Measurements from ENCODE around the gene CCL24. TPM values are rescaled to one million over a fixed set of nuclear protein-coding genes. Genes with fewer than 3 reads are reported as not detected.
"Not testable (repeated sequence)": the region's sequence is repeated elsewhere in the genome, so short reads cannot be mapped to it uniquely, and the experiment has no call there.

The CCL24 gene
- total RNA-seq, 1 donor from 2014 or later = not detected

GRCh38 chr7:75779516-75779915, 34.1 kb downstream of the CCL24 start:
- not testable (repeated sequence) for DNase-seq

- not testable (repeated sequence) for DNase-seq
These were observed 34.6 kb downstream of the CCL24 start for GRCh38 chr7:75779035-75779434.

GRCh38 chr7:75776295-75776971, 37.2 kb downstream of the CCL24 start:
- DNase-seq = peak; percentile 36

- DNase-seq = not testable (repeated sequence)
These were observed 39.6 kb downstream of the CCL24 start for GRCh38 chr7:75773958-75774357.

GRCh38 chr7:75772081-75773077, 41.2 kb downstream of the CCL24 start, which contains the start of gene CCL26:
TSS of gene CCL26 (minus strand) at chr7:75772211. CDS start at chr7:75772176, 35 bp downstream.
- DNase-seq = no peak

GRCh38 chr7:75771224-75771623, 42.4 kb downstream of the CCL24 start:
- DNase-seq = no peak

- DNase-seq = peak; percentile 70
These were observed 51.2 kb downstream of the CCL24 start for GRCh38 chr7:75762350-75762917.

GRCh38 chr7:75761801-75762200, 51.8 kb downstream of the CCL24 start:
- not testable (repeated sequence) for DNase-seq

Other genes with a start within 250 kb of the CCL24 start
- gene HIP1, start 74.9 kb downstream of the CCL24 start, total RNA-seq = 60.2 and 79.1 TPM in 2 replicates
- gene CCL26, start 41.6 kb downstream of the CCL24 start, total RNA-seq = not detected in 2 replicates
- 15.3 and 18.1 TPM in 2 replicates for gene RHBDD2, start 65.2 kb upstream of the CCL24 start, total RNA-seq
- 87.0 and 102 TPM in 2 replicates for gene POR, start 101.3 kb upstream of the CCL24 start, total RNA-seq
- gene TMEM120A, start 180.8 kb upstream of the CCL24 start, total RNA-seq = 43.4 and 47.8 TPM in 2 replicates
- 28.1 and 38.3 TPM in 2 replicates for gene STYXL1, start 234.2 kb upstream of the CCL24 start, total RNA-seq
- gene MDH2, start 234.3 kb upstream of the CCL24 start, total RNA-seq = 34.0 and 52.2 TPM in 2 replicates